Activated T-cell treated with anti-CD3 and anti-CD28 coated beads for 48 hours (primary cell): Measurements from ENCODE around the gene SFTPB.
"Not testable (repeated sequence)": the region's sequence is repeated elsewhere in the genome, so short reads cannot be mapped to it uniquely, and the experiment has no call there.

Experiments
- DNase-seq: peaks from one replicate; pipeline ENCODE4 v3.0.0-alpha.2; 2020; ENCODE audit warnings: low read depth

Gene SFTPB

DNA sequence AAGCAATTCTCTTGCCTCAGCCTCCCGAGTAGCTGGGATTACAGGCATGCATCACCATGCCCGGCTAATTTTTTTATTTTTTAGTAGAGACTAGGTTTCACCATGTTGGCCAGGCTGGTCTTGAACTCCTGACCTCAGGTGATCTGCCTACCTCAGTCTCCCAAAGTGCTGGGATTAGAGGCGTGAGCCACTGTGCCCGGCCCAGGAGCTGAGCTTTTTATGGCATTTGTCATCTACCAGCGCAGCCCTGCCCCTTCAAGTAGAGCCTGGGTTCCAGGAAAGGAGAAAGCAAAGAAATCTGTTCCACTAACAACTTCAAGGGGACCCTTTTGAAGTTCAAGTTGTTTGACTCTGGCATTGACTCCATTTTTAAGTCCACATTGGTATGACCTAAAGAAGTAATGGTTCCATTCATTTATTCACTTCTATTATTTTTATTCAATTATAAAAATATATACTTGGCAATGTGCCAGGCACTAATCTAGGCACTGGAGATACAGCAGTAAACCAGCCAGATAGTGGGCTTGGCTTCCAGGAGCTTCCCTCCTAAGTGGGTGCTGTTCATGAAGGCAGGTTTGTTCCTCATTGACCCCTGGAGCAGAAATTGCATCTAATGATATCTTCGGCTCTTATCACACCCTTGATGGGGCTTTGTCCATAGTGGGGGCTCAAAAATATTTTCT, 8.0 kb upstream of the SFTPB start:
- DNase-seq = no peak

DNA sequence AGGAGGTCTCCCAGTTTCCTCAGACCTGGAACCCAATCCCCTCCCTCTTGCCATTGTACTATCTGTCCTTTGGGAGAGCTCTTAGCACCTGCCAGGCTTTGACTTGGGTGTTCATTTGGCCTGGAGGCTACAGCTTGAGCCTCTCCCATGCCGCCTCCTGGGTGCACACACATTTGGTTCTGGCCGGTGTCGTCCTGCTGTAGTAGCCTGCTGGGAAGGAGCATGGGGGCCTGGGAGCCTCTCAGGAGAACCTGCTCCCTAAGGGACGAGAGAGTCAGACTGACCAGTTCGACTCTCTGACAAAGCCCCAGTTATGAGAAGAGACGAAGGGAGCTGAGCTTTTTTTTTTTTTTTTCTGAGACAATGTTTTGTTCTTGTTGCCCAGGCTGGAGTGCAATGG, 7.4 kb upstream of the SFTPB start:
- DNase-seq = no peak

DNA sequence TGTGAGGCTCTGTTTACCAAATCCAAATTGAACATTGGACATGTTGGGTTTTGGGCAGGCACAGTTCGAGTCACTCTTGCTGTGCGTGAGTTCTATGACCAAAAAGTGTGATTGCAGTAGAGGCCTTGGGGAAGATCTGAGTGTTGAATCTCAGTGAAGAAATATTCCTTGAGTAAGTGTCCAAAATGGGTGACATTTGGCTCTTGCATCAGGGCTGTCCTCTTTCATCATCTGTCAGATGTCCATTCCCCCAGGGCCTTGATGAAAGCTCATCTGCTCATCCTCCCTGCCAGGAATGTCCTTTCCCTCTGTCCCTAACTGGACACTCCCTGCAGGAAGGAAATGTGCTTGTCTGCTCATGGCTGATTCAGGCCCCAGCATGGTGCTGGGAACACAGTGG, 6.4 kb upstream of the SFTPB start:
- no peak for DNase-seq

DNA sequence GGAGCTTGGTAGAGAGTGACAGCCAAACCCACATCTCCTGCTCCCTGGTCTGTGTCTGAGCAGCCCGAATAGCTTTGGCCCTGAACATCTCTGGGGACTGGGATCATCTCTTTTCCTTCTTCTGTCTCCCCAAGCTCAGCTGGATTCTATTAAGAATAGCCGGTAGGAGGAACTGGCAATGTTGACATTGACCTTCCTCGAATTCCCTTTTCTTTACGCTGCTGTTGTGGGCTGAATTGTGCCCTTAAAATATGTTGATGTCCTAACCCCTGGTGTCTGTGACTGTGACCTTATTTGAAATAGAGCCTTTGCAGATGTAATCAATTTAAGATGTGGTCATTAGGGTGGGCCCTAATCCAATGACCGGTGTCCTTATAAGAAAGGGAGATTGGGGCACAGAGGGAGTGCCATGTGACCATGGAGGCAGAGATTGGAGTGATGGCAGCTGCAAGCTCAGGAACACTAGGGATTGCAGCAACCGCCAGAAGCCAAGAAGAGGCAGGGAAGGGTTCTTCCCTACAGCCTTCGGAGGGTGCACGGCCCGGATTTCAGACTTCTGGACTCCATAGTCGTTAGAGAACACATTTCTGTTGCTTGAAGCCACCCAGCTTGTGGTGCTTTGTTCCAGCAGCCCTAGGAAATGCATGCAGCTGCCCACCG, 5.8 kb upstream of the SFTPB start:
- no peak for DNase-seq

DNA sequence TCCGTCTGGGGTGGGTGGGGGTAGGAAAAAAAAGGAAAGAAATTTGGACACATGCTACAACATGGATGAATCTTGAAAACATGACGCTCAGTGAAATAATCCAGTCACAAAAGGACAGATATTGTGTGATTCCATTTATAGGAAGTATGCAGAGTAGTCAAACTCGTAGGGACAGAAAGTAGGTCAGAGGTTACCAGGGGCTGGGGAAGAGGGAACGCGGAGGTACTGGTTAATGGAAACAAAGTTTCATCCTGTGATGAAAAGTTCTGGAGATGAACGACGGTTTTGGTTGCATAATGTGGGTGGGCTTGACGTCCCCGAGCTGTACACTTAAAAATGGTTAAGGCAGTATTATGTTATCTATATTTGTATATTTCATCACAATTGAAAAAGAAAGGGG, 4.5 kb upstream of the SFTPB start:
- no peak for DNase-seq

DNA sequence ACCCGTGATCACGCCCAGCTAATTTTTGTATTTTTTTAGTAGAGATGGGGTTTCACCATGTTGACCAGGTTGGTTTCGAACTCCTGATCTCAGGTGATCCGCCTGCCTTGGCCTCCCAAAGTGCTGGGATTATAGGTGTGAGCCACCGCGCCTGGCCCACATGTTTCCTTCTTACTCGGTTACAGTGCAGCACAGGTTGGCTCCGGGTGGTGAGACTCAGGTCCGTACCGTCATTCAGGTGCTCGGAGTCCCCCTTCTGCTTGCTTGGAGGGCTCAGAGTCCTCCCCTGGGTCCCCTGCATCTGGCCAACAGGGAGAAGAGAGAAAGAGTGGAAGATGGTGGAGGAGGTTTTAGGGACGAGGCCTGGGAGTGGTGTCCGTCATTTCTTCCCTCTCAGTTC, 2.4 kb upstream of the SFTPB start:
- DNase-seq = not testable (repeated sequence)

DNA sequence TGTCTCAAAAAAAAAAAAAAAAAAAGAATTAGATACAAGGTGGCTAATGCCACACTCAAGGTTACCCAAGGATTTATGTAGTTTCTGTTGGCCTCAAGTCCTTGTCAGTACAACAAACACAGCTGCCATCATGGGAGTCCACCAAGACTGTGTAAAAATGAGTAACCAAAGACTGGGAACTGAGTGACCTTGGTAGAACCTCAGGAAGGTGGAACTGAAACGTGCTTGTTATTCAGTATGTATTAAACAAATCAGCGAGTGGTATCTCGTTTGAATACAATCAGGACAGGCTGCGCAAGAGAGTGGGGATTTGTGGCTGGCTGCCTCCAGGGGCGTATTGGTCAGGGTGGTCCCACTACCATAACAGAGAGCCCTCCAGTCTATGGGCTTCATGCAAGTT, 1.6 kb upstream of the SFTPB start:
- DNase-seq = no peak

- DNase-seq = no peak
Measured at GRCh38 chr2:85668857-85669142, 801 bp upstream of the SFTPB start.

GRCh38 chr2:85667561-85668008, 414 bp downstream of the SFTPB start:
- no peak for DNase-seq

DNA sequence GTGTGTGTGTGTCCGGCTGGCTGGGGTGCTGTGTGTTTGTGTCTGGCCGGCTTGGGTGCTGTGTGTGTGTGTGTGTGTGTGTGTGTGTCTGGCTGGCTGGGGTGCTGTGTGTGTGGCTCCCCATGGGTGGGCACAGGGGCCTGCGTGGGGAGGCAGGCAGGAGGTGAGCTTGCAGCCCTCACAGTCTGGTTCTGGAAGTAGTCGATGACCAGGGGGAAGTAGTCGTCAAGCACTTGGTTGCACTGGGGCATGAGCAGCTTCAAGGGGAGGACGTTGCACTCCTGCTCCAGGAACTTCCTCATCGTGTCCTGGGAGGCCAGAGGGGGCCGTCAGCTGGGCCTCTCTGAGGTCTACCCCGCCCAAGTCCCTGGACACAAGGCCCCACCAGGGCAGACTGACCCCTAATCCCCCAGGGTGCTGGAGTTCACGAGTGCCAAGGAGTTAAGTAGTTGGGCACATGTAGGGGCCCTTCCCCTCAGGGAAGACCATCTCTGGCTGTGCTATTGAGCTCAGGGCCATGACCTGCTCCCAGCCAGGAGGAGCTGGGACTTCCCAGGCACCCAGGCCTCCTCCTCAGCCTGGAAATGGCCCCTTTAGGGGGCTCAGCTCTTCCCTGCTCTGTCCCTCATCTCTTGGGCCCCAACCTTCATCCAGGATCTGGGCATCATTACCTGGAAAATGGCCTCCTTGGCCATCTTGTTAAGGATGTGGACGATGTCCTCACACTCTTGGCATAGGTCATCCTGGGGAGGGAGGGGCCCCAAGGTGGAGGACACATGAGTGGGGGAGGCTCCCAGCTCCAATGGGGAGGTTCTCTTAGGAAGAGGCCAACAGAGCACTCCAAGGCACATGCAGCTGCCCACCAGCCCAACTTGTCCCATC, 1.3 kb downstream of the SFTPB start:
- no peak for DNase-seq

DNA sequence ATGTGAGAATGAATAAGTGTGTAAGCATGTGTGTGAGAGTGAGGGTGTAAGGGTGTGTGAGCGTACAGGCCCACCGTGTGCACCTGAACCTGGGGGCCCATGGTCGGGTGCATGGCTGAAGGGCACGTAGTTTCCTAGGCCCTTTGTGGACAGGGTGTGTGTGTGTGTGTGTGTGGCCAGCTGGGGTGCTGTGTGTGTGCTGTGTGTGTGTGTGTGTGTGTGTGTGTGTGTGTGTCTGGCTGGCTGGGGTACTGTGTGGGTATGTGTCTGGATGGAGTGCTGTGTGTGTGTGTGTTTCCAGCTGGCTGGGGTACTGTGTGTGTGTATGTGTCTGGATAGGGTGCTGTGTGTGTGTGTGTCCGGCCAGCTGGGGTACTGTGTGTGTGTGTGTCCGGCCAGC, 2.0 kb downstream of the SFTPB start:
- no peak for DNase-seq

GRCh38 chr2:85665264-85665937, 2.6 kb downstream of the SFTPB start:
- no peak for DNase-seq

DNA sequence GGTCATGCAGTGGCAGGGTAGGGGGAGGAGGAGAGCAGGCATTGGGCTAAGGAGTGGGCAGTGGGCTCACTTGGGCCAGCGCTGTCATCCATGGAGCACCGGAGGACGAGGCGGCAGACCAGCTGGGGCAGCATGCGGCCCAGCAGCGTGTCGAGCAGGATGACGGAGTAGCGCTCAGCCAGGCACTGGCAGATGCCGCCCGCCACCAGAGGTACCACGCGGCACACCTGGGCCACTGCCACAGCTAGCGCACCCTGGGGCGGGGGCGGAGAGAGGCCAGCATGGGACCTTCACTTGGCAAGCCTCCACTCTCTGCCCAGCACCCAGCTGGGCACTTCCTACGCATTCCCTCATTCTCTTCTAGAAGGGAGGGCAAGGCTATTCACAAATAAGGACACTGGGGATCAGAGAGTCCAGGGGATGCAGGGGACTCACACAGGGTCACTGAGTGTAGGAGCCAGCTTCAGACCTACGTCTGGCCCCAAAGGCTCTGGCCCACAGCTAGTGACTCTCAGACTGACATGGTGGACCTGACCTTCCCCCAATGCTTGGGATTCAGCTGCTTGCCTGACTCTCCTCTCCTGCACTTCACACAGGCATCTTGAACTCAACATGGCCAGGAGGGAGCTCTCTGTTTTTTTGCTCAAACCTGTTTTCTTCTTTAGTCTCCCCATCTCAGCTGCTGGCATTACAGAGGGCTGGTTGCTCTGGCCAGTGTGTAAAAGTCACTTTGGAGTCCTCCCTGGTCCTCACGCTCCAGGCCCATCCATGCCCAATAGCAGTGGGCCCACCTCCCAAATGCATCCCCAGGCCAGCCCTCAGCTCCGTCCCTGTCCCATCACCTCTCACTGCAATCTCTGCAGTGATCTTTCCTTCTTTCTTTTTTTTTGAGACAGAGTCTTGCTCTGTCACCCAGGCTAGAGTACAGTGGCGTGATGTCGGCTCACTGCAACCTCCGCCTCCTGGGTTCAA, 4.1 kb downstream of the SFTPB start:
- DNase-seq = no peak

DNA sequence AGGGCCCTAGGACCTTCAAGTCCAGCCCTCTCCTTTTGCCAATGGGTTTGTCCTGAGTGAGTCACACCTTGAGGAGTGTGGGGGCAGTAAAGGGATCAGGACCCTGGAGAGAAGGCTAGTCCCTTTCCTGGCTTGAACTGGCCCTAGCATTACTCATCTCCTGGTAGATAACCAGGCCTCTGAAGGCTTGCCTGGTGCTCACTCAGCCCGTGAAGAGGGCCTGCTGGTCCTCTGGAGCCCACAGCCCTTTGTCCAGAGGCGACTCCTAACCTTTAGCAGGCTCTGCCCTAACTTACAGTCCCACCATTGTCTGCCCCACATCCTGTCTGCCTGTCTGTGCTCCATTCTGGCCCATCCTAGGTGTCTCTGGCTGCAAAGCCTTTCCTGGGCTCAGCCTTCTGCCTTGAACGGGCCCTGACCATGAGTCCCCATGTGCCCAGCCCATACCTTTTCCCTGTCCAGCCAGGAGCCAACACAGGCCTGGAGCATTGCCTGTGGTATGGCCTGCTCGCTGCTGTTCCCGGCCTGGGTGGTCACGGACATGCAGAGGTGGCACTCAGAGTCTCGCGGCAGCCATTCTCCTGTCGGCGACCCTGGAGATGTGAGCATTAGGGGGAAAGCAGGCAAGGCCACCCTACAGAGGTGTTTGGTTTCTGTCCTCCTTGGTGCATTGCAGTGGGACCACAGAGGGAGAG, 5.0 kb downstream of the SFTPB start:
- DNase-seq = no peak

DNA sequence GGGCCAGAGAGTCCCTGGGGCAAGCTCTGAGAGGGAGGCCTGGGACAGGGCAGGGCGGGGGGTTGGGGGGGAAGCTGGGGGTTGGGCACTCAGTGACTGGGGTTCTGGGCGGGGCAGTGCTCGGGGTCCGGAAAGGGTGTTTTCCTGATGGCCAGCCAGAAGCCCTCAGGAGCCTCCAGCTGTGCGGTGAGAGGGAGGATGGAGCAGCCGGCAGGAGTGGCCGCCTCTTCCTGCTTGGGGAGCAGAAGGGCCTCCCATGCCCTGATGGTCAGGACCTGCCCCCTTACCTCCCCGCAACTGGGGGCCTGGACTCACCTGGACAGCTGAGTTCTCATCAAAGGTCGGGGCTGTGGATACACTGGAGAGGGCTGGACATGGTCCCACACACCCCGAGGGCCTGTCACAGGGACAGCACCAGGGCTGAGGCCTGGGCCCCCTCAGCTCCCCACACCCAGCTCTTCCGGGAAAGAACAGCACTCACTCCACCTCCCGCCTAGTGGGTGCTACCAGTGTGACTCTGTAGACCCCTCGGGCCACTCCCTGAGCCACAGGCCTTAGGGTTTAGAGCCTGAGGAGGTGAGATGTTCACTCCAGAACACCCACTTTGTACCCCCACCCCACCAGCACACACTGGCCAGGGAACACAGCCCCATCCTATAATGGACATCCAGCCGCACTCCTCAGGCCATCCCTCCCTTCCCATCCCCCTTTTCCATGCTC, 6.7 kb downstream of the SFTPB start:
- no peak for DNase-seq

DNA sequence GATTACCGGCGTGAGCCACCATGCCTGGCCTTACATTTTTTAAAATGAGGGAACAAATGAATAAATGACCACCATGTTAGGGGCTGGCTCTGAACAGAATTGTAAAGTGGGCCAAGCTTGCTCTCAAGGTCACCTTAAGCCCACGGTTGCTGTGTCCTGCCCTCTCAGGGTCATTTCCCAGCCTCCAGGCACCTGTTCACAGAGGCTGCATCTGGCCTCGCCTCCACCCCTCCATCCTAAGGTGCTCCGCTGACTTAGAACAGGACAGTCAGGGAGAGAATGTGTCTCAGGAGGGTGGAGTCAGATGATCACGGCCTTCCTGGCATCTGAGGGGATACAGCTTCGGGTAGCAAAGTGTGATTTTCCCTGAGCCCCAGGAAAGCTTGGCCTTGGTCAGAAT, 7.3 kb downstream of the SFTPB start:
- no peak for DNase-seq

GRCh38 chr2:85660301-85660700, 7.7 kb downstream of the SFTPB start:
- not testable (repeated sequence) for DNase-seq

DNA sequence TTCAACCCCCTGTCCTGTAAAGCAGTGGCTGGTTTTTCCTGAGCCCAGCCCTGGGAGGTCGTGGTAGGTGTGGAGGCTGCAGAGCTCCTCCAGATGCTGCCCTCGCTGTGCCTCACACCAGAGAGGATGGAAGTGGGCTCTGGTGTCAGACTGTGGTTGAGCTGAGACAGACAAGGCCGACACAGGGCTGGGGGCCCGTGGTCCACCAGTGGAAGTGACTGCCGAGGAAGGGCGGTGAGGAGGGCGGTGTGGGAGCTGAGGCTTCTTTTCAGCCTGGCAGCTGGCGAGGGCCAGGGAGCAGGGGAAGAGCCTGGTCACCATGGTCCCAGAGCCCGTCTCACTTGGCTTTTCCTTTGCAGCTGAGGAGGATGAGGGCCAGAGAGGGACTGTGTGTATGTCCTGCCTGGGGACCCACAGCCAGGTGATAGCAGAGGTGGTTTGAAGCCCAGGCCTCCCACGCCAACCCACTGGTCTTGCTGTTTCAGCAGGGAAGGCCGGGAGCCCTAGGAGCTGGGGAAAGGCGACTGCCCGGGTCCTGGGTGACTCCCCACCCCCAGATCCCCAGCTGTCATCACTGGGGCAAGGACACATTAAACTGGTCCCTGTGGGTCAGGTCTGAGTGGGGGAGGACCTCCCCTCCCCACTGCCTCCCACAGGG, 8.5 kb downstream of the SFTPB start:
- no peak for DNase-seq

DNA sequence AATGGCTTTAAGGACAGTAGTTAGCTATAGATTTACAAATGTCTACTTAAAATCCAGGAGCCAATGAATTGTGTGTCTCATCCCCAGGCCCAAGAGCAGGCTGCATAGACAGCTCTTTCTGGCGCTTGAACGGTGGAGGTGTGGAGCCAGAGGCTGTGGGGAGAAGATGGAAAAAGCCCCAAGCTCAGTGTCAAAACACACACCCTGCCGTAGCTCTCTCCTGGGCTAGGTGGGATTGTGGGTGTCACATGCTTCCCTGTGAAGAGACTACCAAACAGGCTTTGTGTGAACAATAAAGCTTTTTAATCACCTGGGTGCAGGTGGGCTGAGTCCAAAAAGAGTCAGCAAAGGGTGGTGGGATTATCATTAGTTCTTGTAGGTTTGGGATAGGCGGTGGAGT, 10.6 kb downstream of the SFTPB start:
- DNase-seq = not testable (repeated sequence)

GRCh38 chr2:85656468-85656867, 11.5 kb downstream of the SFTPB start:
- DNase-seq = no peak
